Measurements from ENCODE around the gene SSH3. TPM values are rescaled to one million over a fixed set of nuclear protein-coding genes. Genes with fewer than 3 reads are reported as not detected.
A peak's percentile ranks its signal among the peaks of the same experiment; 100 is the strongest.

The SSH3 gene
- total RNA-seq, 2 experiments from 2014 or later, result 9.2 to 18.5 TPM

DNA sequence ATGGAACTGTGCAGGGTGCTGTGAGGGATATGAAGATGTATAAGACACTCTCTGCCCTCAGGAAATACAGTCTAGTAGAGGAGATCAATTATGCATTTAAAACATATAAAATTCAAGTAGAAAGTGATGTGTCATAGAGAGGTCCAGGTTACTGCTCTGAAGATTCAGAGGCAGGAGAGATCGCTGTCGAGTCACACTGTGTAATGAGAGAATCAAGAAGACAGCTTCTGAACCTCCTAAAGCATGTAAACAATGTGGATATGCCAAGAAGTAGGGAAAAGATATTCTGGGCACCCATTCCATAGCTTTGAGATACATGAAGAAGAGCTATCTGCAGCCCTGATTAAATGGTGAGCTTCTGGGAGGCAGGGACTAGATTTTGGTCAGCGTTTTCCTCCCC is 16.7 kb downstream of the SSH3 start:
- no peaks in the 10 kb centered on the region for H3K9me3 ChIP-seq (ENCODE audit: low read length)
- H3K4me2 ChIP-seq (ENCODE audit: low read length), result no peak overlapping the region
- DNase-seq (ENCODE audit: low spot score), result no peak
- intact Hi-C loops (cut with micrococcal nuclease; ENCODE audit: unreplicated experiment), result no loop called here
- CTCF ChIA-PET (ENCODE audit: unreplicated experiment), result interaction anchor here (1.0 kb wide), 1 partner anchor 26 kb away, joined by 4 read pairs; no protein-coding TSS in a partner anchor
- no peak overlapping the region for H3K27ac ChIP-seq (ENCODE audit: low read depth, low read length, poor library complexity, severe bottlenecking)
- no peaks in the 10 kb centered on the region for H4K20me1 ChIP-seq (ENCODE audit: insufficient read depth, low read length)
- H3K36me3 ChIP-seq (ENCODE audit: insufficient read depth, low read length), result no peaks in the 10 kb centered on the region
- H3K4me1 ChIP-seq (ENCODE audit: insufficient read depth, low read length, poor library complexity, severe bottlenecking), result peaks cover 13% of the 10 kb centered on the region
- no peak overlapping the region for H3K4me3 ChIP-seq (ENCODE audit: low read depth, low read length, poor library complexity, severe bottlenecking)
- POLR2A ChIA-PET, result interaction anchor here (0.8 to 1.3 kb wide), 2 partner anchors 34 to 57 kb away, joined by 3 to 4 read pairs; no protein-coding TSS in a partner anchor
- H2AFZ ChIP-seq (ENCODE audit: low read length), result no peak overlapping the region
- TF ChIP-seq, protein P1, sequence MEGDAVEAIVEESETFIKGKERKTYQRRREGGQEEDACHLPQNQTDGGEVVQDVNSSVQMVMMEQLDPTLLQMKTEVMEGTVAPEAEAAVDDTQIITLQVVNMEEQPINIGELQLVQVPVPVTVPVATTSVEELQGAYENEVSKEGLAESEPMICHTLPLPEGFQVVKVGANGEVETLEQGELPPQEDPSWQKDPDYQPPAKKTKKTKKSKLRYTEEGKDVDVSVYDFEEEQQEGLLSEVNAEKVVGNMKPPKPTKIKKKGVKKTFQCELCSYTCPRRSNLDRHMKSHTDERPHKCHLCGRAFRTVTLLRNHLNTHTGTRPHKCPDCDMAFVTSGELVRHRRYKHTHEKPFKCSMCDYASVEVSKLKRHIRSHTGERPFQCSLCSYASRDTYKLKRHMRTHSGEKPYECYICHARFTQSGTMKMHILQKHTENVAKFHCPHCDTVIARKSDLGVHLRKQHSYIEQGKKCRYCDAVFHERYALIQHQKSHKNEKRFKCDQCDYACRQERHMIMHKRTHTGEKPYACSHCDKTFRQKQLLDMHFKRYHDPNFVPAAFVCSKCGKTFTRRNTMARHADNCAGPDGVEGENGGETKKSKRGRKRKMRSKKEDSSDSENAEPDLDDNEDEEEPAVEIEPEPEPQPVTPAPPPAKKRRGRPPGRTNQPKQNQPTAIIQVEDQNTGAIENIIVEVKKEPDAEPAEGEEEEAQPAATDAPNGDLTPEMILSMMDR (conservative IDR thresholded peaks at IDR 0.05; ENCODE audit: low read length), result no peak
- TF ChIP-seq EZH2phosphoT487 (IDR thresholded peaks at IDR 0.05; ENCODE audit: borderline replicate concordance, low read depth, low read length), result no peak
- BruUV-seq (replicated peaks), result no TSS peak
- no peaks in the 10 kb centered on the region for H3K79me2 ChIP-seq (ENCODE audit: insufficient read depth, low read depth, low read length)
- H3K9me2 ChIP-seq (ENCODE audit: insufficient read depth, low read length), result no peaks in the 10 kb centered on the region

DNA sequence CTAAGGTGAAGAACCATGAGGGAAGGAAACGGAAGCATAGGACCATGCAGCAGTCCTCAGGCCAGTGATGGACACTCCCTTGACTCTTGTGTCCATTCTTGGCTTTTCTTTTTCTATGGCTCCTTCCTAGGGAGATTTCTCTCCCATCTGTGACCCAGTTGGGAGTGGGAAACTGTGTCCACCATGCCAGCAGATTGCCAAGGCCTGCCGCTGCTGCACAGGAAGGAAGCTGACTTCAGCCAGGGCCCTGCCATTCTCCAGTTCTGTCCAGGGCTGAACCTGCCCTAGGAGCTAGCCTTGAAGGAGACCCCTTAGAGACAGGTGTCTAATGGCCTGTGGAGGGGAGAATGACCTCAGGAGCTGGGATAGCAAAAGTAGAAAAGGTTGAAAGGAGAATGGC is 17.4 kb downstream of the SSH3 start:
- no TSS peak for BruUV-seq (replicated peaks)
- ChIA-PET POLR2A (interaction anchor here (0.8 kb wide), 1 partner anchor 33 kb away, joined by 3 read pairs; no protein-coding TSS in a partner anchor), CTCF (ENCODE audit: unreplicated experiment) (interaction anchor here (0.8 to 1.0 kb wide), 3 partner anchors 25 to 58 kb away, joined by 3 to 10 read pairs (median 4); no protein-coding TSS in a partner anchor)
- no peak overlapping the region for H3K27ac ChIP-seq (ENCODE audit: low read depth, low read length, poor library complexity, severe bottlenecking)
- peaks cover 13% of the 10 kb centered on the region for H3K4me1 ChIP-seq (ENCODE audit: insufficient read depth, low read length, poor library complexity, severe bottlenecking)
- H2AFZ ChIP-seq (ENCODE audit: low read length), result no peak overlapping the region
- no peak overlapping the region for H3K4me2 ChIP-seq (ENCODE audit: low read length)
- no peaks in the 10 kb centered on the region for H3K9me3 ChIP-seq (ENCODE audit: low read length)
- no peak for DNase-seq (ENCODE audit: low spot score)
- TF ChIP-seq, protein P1 (conservative IDR thresholded peaks at IDR 0.05; ENCODE audit: low read length), result no peak
- no peak for TF ChIP-seq EZH2phosphoT487 (IDR thresholded peaks at IDR 0.05; ENCODE audit: borderline replicate concordance, low read depth, low read length)
- H4K20me1 ChIP-seq (ENCODE audit: insufficient read depth, low read length), result no peaks in the 10 kb centered on the region
- H3K36me3 ChIP-seq (ENCODE audit: insufficient read depth, low read length), result no peaks in the 10 kb centered on the region
- no peaks in the 10 kb centered on the region for H3K79me2 ChIP-seq (ENCODE audit: insufficient read depth, low read depth, low read length)
- intact Hi-C loops (cut with micrococcal nuclease; ENCODE audit: unreplicated experiment), result no loop called here
- H3K4me3 ChIP-seq (ENCODE audit: low read depth, low read length, poor library complexity, severe bottlenecking), result no peak overlapping the region
- H3K9me2 ChIP-seq (ENCODE audit: insufficient read depth, low read length), result no peaks in the 10 kb centered on the region

DNA sequence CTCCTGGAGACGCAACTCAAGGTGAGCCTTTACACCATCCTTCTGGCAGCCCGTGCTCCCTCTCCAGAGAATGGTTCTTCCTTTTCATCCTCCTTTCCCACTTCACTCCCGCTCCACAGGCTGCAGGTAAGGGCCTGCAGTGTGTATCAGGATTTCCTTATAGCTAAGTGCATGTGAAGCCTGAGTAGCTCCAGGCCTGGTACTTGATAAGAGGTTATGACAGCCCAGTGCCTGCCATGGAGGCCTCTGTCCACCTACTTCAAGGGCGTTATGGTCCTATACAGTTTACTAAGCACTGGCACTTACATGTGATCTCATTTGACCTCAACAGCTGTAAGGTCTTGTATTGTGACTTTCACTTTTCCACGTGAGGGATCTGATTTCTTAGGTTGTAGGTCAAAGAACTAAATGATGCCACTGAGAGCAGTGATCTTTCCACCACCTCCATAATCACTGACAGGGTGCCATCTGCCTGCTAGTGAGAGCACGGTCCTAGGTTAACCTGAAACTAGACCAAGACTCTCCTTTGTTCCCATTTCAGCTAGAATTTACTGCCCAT is 18.1 kb downstream of the SSH3 start:
- Histone ChIP-seq H3K79me2 (ENCODE audit: insufficient read depth, low read depth, low read length) (no peaks in the 10 kb centered on the region), H3K36me3 (ENCODE audit: insufficient read depth, low read length) (no peaks in the 10 kb centered on the region), H3K4me1 (ENCODE audit: insufficient read depth, low read length, poor library complexity, severe bottlenecking) (peaks cover 10% of the 10 kb centered on the region), H3K9me3 (ENCODE audit: low read length) (no peaks in the 10 kb centered on the region), H3K4me2 (ENCODE audit: low read length) (no peak overlapping the region), H3K4me3 (ENCODE audit: low read depth, low read length, poor library complexity, severe bottlenecking) (no peak overlapping the region), H2AFZ (ENCODE audit: low read length) (no peak overlapping the region), H4K20me1 (ENCODE audit: insufficient read depth, low read length) (no peaks in the 10 kb centered on the region), H3K27ac (ENCODE audit: low read depth, low read length, poor library complexity, severe bottlenecking) (no peak overlapping the region), H3K9me2 (ENCODE audit: insufficient read depth, low read length) (no peaks in the 10 kb centered on the region)
- no TSS peak for BruUV-seq (replicated peaks)
- ChIA-PET POLR2A (interaction anchor here (0.6 kb wide), 1 partner anchor 126 kb away, joined by 6 read pairs; no protein-coding TSS in a partner anchor), CTCF (ENCODE audit: unreplicated experiment) (interaction anchor here (0.8 to 0.9 kb wide), 2 partner anchors 29 to 58 kb away, joined by 3 to 10 read pairs; no protein-coding TSS in a partner anchor)
- intact Hi-C loops (cut with micrococcal nuclease; ENCODE audit: unreplicated experiment), result no loop called here
- TF ChIP-seq EZH2phosphoT487 (IDR thresholded peaks at IDR 0.05; ENCODE audit: borderline replicate concordance, low read depth, low read length), result no peak
- TF ChIP-seq, protein P1 (conservative IDR thresholded peaks at IDR 0.05; ENCODE audit: low read length), result 0 out of 2 replicates have a peak, but pooled peaks have one; percentile 14
- DNase-seq (ENCODE audit: low spot score), result no peak

Measured in OCI-LY7 (cell line).